SW480 (cell line): ENCODE measurements around the gene KIF26B.

Experiments
- DNase-seq: peaks from one replicate; pipeline ENCODE4 v3.0.0-alpha.2; 2016; ENCODE audit warnings: low spot score

The KIF26B gene

GRCh38 chr1:245172829-245173228, 18.0 kb downstream of the KIF26B start:
- no peak for DNase-seq

GRCh38 chr1:245173446-245174211, 18.8 kb downstream of the KIF26B start:
- DNase-seq, result no peak

- peak; percentile 66 for DNase-seq
Observed at GRCh38 chr1:245177071-245177900, 22.5 kb downstream of the KIF26B start.

DNA sequence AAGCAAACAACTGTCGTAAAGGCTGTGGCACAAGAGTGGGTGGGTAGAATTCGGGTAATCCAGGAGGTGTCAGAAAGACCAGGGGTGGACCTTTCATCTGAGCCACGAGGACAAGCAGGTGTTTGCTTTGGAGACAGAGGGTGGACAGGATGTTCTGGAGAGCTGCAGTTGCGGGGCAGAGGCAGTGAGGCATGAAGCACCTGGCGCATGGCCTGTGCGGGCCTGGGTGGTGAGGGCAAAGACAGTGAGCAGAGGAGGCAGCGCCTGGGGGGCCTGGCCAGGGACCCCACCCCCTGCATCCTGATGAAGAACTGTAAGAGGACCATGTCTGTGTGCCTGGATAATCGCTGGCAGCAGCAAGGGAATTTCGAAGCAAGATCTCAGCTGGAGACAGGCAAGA, 24.9 kb downstream of the KIF26B start:
- DNase-seq, result no peak

GRCh38 chr1:245180496-245181157, 25.8 kb downstream of the KIF26B start:
- DNase-seq, result no peak

DNA sequence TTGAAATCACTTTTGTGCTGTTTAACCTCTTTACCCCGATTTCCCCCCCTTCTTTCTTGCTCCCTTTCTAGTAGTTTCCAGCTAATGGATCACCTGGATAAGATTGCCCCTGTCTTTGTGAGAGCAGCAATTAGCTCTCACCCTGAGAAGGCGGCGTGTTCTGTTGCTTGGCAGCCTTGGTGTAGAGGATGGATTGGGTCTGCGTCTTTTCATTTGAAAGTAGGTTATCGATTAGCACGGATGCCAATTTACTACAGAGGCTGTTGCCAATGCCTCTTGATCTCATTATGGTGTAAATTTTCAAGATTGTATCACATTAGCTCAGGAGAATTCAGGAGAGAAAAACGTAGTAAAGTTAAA, 26.4 kb downstream of the KIF26B start:
- no peak for DNase-seq

DNA sequence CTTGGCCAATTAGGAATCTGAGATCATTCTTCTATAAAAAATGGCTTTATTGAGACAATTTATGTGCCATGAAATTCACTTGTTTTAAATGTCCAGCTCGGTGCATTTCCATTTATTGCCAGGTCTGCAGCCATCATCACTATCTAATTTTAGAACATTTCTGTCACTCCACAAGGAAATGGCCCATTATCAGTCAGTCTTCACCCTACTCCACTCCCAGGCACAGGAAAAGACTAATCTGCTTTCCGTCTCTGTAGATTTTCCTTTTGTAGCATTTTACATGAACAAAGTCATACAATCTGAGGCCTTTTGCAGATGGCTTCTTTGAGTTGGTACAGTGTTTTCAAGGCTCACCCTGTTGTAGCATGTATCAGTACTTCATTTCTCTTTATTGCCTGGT, 27.2 kb downstream of the KIF26B start:
- no peak for DNase-seq

- no peak for DNase-seq
Observed at GRCh38 chr1:245183429-245183828, 28.6 kb downstream of the KIF26B start.

DNA sequence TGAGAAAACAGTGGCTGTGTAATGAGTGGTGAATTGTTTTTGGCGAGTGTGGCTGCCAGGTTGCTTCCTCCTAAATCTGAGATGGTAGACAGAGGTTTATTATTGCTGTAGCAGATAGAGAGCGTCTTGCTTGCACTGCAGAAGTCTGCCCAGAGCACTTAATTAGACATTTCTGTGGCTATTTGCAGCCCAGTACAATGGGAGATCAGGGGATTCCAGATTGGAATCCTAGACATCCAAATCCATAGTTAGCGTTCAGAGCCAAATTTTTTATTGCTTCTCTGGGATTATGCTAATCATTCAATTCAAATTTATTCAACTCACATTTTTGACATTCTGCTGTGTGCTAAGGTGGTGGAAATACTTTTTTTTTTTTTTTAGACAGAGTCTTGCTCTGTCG, 30.0 kb downstream of the KIF26B start:
- DNase-seq, result no peak

DNA sequence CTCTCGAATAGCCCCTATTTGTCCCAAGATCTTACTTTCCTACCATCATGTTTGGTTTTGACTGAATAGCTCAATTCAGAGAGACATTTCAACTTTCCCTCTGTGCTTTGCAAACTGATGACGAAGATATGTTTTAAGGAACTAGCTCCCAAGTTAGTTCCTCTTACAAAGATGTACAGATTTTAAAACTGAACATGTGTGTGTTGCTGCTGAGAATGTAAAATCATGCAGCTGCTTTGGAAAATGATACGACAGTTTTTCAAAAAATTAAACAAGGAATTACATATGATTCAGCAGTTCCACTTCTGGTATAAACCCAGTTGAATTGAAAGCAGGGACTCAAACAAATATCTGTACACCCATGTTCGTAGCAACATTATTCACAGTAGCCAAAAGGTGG, 33.6 kb downstream of the KIF26B start:
- DNase-seq, result no peak

GRCh38 chr1:245195398-245195797, 40.6 kb downstream of the KIF26B start:
- no peak for DNase-seq

GRCh38 chr1:245197121-245197520, 42.3 kb downstream of the KIF26B start:
- no peak for DNase-seq

DNA sequence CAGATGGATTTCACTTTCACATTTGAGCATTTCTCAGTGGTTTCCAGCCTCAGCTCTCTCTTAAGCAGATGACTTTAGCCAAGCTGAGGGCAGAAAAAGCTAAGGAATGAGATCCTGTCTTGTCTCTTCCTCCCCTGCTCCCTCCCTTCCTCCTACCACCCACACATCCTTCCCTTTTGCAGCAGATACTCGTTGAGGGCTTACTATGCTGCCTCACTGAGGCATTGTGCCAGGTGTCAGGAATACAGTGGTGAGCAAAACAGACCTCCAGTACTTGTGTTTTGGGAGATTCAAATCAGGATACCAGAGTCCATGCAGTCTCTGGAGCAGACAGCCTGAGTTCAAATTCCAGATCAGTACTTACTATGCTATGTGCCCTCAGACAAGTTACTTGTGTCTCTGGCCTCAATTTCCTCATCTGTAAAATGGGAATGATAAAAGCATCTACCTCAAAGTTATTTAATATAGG, 43.2 kb downstream of the KIF26B start:
- DNase-seq, result no peak

GRCh38 chr1:245198748-245199516, 44.1 kb downstream of the KIF26B start:
- DNase-seq, result no peak

DNA sequence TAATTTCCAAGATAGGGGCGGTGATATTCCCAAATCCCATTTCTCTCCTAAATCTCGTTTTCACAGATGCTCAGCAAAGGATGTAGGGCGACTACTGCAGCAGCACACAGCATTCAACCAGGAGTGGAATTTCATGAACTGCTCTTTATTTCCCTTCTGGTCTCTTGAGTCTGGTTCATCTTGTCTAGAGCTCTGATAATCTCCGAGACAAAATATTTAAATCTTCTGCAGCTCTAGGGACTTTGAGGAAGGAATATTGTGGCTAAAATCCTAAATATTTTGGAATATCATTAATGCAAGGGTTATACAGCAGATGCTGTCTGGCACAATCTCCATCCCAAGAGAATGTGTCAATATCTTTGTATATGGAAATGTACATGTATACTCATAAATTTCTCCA, 45.4 kb downstream of the KIF26B start:
- no peak for DNase-seq

GRCh38 chr1:245201201-245201600, 46.4 kb downstream of the KIF26B start:
- DNase-seq, result no peak

- no peak for DNase-seq
Observed at GRCh38 chr1:245201827-245202226, 47.0 kb downstream of the KIF26B start.

- no peak for DNase-seq
Observed at GRCh38 chr1:245205396-245205795, 50.6 kb downstream of the KIF26B start.

- DNase-seq, result no peak
Observed at GRCh38 chr1:245205864-245206263, 51.1 kb downstream of the KIF26B start.

GRCh38 chr1:245207056-245207638, 52.4 kb downstream of the KIF26B start:
- DNase-seq, result no peak

DNA sequence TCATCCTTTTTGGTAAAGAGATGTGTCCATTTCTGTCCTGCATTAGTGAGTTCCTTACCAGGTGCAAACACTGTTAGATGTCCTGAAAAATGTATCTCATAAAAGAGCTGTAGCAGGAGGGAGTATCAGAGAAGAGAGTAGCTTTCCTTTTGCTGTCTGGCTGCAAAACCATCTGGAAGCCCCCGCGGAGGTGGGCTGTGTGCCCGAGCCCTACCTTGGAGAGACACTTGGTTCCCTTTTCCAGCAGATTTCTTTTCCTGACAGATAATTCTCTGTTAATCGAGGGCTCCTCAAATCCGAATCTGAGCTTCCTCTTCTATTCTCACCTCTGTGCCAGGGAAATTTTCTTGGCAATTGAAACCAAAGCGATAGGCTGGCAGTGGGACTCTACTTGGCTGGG, 53.0 kb downstream of the KIF26B start:
- no peak for DNase-seq
